GM23338 (cell line): ENCODE data around the gene GPR141.

Experiments used
- CREB1 ChIP-seq: fragments of 250-450 bp; sonication (Bioruptor Pico); IDR thresholded peaks from 2 replicates; pipeline ENCODE4 v1.5.0; 2020; ENCODE audit warnings: low read depth, mild to moderate bottlenecking, moderate library complexity
- CTCF ChIP-seq, 2 experiments: fragments of 200-600 bp in 1 of 2; sonication (generic) in 1 of 2; conservative IDR thresholded peaks; 2 replicates each; pipeline versions ENCODE4 v1.5.1 to v1.6.1; 2016 to 2017; ENCODE audit warnings: antibody characterized with exemption in 2 of 2, low read depth in 2 of 2, mild to moderate bottlenecking in 2 of 2, moderate library complexity in 1 of 2
- EZH2 ChIP-seq: fragments of 200-600 bp; sonication (generic); IDR thresholded peaks from one replicate; pipeline ENCODE4 v1.8.0; 2017; ENCODE audit warnings: antibody characterized with exemption, mild to moderate bottlenecking, low read depth; ENCODE audit not compliant: unreplicated experiment
- POLR2AphosphoS5 ChIP-seq: IDR thresholded peaks from 2 replicates; pipeline ENCODE4 v1.6.1; 2016; ENCODE audit warnings: antibody characterized with exemption, low read depth

GRCh38 chr7:37645282-37646050, 38.1 kb upstream of the GPR141 start:
- no peak for TF ChIP-seq CTCF (conservative IDR thresholded peaks at IDR 0.05; ENCODE audit: low read depth in 2 of 2)
- no peak for TF ChIP-seq EZH2
- no peak for TF ChIP-seq CREB1 (CRISPR knock-in tag)
- TF ChIP-seq POLR2AphosphoS5: no peak
